Measurements from ENCODE around the gene CRBN. TPM values are rescaled to one million over a fixed set of nuclear protein-coding genes. Genes with fewer than 3 reads are reported as not detected.
A peak's percentile ranks its signal among the peaks of the same experiment; 100 is the strongest.

Gene CRBN
- total RNA-seq, 6 experiments from 2014 or later, result 21.0 to 27.8 (median 26.0) TPM

DNA sequence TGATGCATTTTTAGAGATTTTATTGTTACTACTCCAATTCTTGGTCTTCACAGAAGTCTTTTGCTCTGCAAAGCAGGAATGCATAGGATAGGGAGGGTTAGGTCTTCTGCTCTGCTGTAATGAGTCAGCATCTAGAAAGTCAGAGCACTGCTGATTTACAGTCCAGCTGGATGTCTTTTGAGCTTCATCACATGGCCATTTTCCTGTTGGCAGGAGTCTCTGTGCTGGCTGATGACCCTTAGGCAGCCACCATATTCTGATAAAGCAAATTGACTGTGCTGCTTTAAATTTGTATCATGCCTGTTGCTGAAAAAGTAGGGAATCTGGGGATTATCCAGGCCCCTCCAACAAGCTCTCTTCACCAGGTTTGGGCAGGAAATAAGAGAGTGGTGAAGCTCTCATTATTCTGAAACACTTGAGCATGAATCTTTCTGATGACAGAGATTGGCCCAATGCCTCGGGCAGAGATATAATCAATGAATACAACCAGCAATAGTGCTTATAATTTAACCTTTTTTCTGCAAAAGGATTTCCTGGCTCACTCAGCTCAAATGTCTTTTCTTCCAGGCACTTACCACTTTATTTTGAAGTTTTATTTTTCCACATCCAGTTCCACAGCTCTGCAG lies 9.7 kb upstream of the CRBN start:
- H3K4me1 Mint-ChIP-seq (ENCODE audit: low read depth), result no peaks in the 10 kb centered on the region
- peak; percentile 10 for DNase-seq
- H3K27me3 Mint-ChIP-seq (ENCODE audit: insufficient read depth), result peaks cover 12% of the 10 kb centered on the region
- TF ChIP-seq CTCF (IDR thresholded peaks at IDR 0.05), result no peak
- H3K27ac Mint-ChIP-seq, result no peak overlapping the region
- H3K36me3 Mint-ChIP-seq (ENCODE audit: low read depth), result no peaks in the 10 kb centered on the region
- H3K4me3 Mint-ChIP-seq, result no peak overlapping the region
- H3K9me3 Mint-ChIP-seq, result no peaks in the 10 kb centered on the region

GRCh38 chr3:3184876-3185275 lies 5.4 kb upstream of the CRBN start:
- H3K27me3 Mint-ChIP-seq (ENCODE audit: insufficient read depth), result peaks cover 7% of the 10 kb centered on the region
- H3K4me3 Mint-ChIP-seq, result no peak overlapping the region

GRCh38 chr3:3180456-3180855 lies 965 bp upstream of the CRBN start:
- no peak for DNase-seq
- H3K27me3 Mint-ChIP-seq (ENCODE audit: insufficient read depth), result peaks cover 2% of the 10 kb centered on the region; the same call in 1 of the 2 replicates
- no peak overlapping the region for H3K27ac Mint-ChIP-seq
- no peak overlapping the region for H3K4me3 Mint-ChIP-seq
- H3K9me3 Mint-ChIP-seq, result no peaks in the 10 kb centered on the region
- TF ChIP-seq CTCF (IDR thresholded peaks at IDR 0.05), result no peak
- H3K4me1 Mint-ChIP-seq (ENCODE audit: low read depth), result peaks cover 25% of the 10 kb centered on the region
- H3K36me3 Mint-ChIP-seq (ENCODE audit: low read depth), result no peaks in the 10 kb centered on the region

More at GRCh38 chr3:3184876-3185275, 5.4 kb upstream of the CRBN start:
- no peak for DNase-seq
- Mint-ChIP-seq H3K27ac (no peak overlapping the region), H3K4me1 (ENCODE audit: low read depth) (peaks cover 8% of the 10 kb centered on the region; the same call in 1 of the 2 replicates), H3K36me3 (ENCODE audit: low read depth) (no peaks in the 10 kb centered on the region), H3K9me3 (no peaks in the 10 kb centered on the region)
- no peak for TF ChIP-seq CTCF (IDR thresholded peaks at IDR 0.05)

- Mint-ChIP-seq H3K4me3 (peak overlapping the region; percentile 91), H3K27me3 (ENCODE audit: insufficient read depth) (no peaks in the 10 kb centered on the region), H3K27ac (peak overlapping the region; percentile 48), H3K4me1 (ENCODE audit: low read depth) (peaks cover 25% of the 10 kb centered on the region), H3K9me3 (no peaks in the 10 kb centered on the region), H3K36me3 (ENCODE audit: low read depth) (no peaks in the 10 kb centered on the region)
- no peak for DNase-seq
- no peak for TF ChIP-seq CTCF (IDR thresholded peaks at IDR 0.05)
These were observed 778 bp downstream of the CRBN start for GRCh38 chr3:3178498-3179328.

DNA sequence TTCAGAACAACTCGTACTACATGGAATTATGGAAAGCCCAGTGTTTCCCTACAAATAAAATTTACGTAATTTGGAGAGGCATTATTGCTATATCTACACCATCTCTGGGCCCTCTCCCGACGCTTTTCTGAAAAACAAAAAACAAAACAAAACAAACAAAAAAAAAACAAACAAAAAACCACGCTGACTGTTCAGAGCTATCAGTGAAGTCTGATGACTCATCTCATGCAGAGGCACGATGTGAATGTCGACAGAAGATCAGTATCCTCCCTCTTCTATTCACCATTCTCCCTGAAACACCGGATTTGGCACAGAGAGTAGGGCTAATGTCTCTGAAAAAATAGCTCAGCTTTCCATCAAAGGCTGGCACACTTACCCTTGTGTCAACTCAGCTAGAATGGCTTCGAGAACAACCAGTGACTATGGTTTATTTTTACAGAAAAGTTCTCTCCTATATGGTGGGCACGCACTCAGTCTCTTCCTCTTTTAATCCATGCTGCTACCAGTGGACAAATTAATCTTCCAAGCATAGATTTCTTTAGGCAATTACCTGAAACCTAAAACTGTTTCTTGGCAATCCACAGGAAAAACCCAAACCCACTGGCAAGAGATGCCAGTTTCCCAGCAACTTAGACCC lies 1.5 kb downstream of the CRBN start:
- DNase-seq, result no peak
- TF ChIP-seq CTCF (IDR thresholded peaks at IDR 0.05), result no peak
- Mint-ChIP-seq H3K36me3 (ENCODE audit: low read depth) (no peaks in the 10 kb centered on the region), H3K9me3 (no peaks in the 10 kb centered on the region), H3K27ac (peak overlapping the region; percentile 51; the same call in 1 of the 2 replicates), H3K4me1 (ENCODE audit: low read depth) (peaks cover 25% of the 10 kb centered on the region), H3K27me3 (ENCODE audit: insufficient read depth) (no peaks in the 10 kb centered on the region), H3K4me3 (peak overlapping the region; percentile 91)

All from HFFc6 (cell line).